Hepatocyte (in vitro differentiated cells): Measurements from ENCODE around the gene RFTN2.
"Not testable (repeated sequence)": the region's sequence is repeated elsewhere in the genome, so short reads cannot be mapped to it uniquely, and the experiment has no call there.

Experiments used
- EZH2phosphoT487 ChIP-seq: fragments of 200-600 bp; sonication (generic); IDR thresholded peaks from one replicate; pipeline ENCODE4 v1.6.1; 2018; ENCODE audit warnings: antibody characterized with exemption, mild to moderate bottlenecking, low read depth, moderate library complexity; ENCODE audit not compliant: unreplicated experiment, severe bottlenecking
- TF ChIP-seq, protein P1 (sequence below): fragments of 200-600 bp; sonication (generic); IDR thresholded peaks from 2 replicates; pipeline ENCODE4 v1.5.1; 2016; ENCODE audit warnings: antibody characterized with exemption, mild to moderate bottlenecking; ENCODE audit not compliant: poor library complexity

GRCh38 chr2:197587255-197587654, 88.1 kb downstream of the RFTN2 start:
- TF ChIP-seq, protein P1, sequence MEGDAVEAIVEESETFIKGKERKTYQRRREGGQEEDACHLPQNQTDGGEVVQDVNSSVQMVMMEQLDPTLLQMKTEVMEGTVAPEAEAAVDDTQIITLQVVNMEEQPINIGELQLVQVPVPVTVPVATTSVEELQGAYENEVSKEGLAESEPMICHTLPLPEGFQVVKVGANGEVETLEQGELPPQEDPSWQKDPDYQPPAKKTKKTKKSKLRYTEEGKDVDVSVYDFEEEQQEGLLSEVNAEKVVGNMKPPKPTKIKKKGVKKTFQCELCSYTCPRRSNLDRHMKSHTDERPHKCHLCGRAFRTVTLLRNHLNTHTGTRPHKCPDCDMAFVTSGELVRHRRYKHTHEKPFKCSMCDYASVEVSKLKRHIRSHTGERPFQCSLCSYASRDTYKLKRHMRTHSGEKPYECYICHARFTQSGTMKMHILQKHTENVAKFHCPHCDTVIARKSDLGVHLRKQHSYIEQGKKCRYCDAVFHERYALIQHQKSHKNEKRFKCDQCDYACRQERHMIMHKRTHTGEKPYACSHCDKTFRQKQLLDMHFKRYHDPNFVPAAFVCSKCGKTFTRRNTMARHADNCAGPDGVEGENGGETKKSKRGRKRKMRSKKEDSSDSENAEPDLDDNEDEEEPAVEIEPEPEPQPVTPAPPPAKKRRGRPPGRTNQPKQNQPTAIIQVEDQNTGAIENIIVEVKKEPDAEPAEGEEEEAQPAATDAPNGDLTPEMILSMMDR = not testable (repeated sequence)
- TF ChIP-seq EZH2phosphoT487 = not testable (repeated sequence)
